Esophagus squamous epithelium (tissue), 5 donors: Measurements from ENCODE around the gene LIG1. TPM values are rescaled to one million over a fixed set of nuclear protein-coding genes. Genes with fewer than 3 reads are reported as not detected.

Experiments used
- DNase-seq: peaks from one replicate; lab custom pipeline; 2025; lab: John Stamatoyannopoulos, UW
- H3K27ac ChIP-seq, 4 donors: fragments of 200-600 bp; sonication (generic); one replicate each; pipeline ENCODE4 v1.5.1; 2016 to 2019; ENCODE audit warnings: mild to moderate bottlenecking in 1 of 4
- H3K27me3 ChIP-seq, 4 donors: fragments of 200-600 bp; sonication (generic); 1 replicate in 3 of 4; 2 replicates in 1 of 4; pipeline versions ENCODE4 v1.5.1 to v1.6.0; 2017 to 2021; ENCODE audit warnings: antibody characterized with exemption in 1 of 4
- H3K36me3 ChIP-seq, 3 donors: fragments of 200-600 bp; sonication (generic); one replicate each; pipeline ENCODE4 v1.5.1; 2016 to 2019
- H3K4me1 ChIP-seq, 3 donors: fragments of 200-600 bp; sonication (generic); one replicate each; pipeline ENCODE4 v1.5.1; 2017 to 2019
- H3K4me3 ChIP-seq, 4 donors: fragments of 200-600 bp; sonication (generic); 1 replicate in 3 of 4; 2 replicates in 1 of 4; pipeline ENCODE4 v1.5.1; 2016 to 2019; ENCODE audit warnings: mild to moderate bottlenecking in 2 of 4, moderate library complexity in 1 of 4
- H3K9me3 ChIP-seq, 3 donors: fragments of 200-600 bp; sonication (generic); one replicate each; pipeline ENCODE4 v1.5.1; 2016 to 2019
- POLR2A ChIP-seq, 4 donors: fragments of 450-650 bp; IDR thresholded peaks; one replicate each; pipeline ENCODE4 v1.6.1; 2017; ENCODE audit warnings: antibody characterized with exemption in 4 of 4, mild to moderate bottlenecking in 4 of 4, moderate library complexity in 3 of 4
- WGBS, 2 donors: methylation state at CpG; one replicate each; pipeline ENCODE4 v1.1.5; 2018; 5-methylcytosine and 5-hydroxymethylcytosine counted together
- intact Hi-C: fragments of 100-400 bp; cut with DNase I; formaldehyde crosslinking; loops from one replicate; pipeline ENCODE4 v1.15.0; 2022
- total RNA-seq, 4 donors: library from RNA; depleted of rRNA; stranded (reverse); fragments of >200 nt; gene quantifications; one replicate each; pipeline ENCODE4 v1.1.0, GENCODE V29; 2016
- TF ChIP-seq, protein P1 (sequence below), 6 experiments: fragments of 450-650 bp in 4 of 6; fragments of 200-600 bp in 2 of 6; sonication (generic) in 2 of 6; IDR thresholded peaks; one replicate each; pipeline ENCODE4 v1.5.1; 2016 to 2019; ENCODE audit warnings: antibody characterized with exemption in 6 of 6, mild to moderate bottlenecking in 4 of 6, moderate library complexity in 4 of 6
- donor health status: DM: yes; HTN: yes; CAD: no.

LIG1 gene
- total RNA-seq, 4 donors from 2014 or later, result 25.7 to 44.3 (median 31.1) TPM

- Histone ChIP-seq H3K9me3 (no peaks in the 10 kb centered on the region), H3K4me1 (peaks cover 0 to 36% (median 23%) of the 10 kb centered on the region in 3 donors), H3K27me3 (no peaks in the 10 kb centered on the region), H3K27ac (peak within 1 kb of the TSS; percentile 80 to 95 (median 90)), H3K4me3 (peak within 1 kb of the TSS; percentile 25 to 70 (median 50)), H3K36me3 (peaks cover 0 to 7% (median 0%) of the 10 kb centered on the region in 3 donors)
- peak in 2 of 4 donors; percentile 28 to 46 for TF ChIP-seq POLR2A (IDR thresholded peaks at IDR 0.05)
- TF ChIP-seq, protein P1, sequence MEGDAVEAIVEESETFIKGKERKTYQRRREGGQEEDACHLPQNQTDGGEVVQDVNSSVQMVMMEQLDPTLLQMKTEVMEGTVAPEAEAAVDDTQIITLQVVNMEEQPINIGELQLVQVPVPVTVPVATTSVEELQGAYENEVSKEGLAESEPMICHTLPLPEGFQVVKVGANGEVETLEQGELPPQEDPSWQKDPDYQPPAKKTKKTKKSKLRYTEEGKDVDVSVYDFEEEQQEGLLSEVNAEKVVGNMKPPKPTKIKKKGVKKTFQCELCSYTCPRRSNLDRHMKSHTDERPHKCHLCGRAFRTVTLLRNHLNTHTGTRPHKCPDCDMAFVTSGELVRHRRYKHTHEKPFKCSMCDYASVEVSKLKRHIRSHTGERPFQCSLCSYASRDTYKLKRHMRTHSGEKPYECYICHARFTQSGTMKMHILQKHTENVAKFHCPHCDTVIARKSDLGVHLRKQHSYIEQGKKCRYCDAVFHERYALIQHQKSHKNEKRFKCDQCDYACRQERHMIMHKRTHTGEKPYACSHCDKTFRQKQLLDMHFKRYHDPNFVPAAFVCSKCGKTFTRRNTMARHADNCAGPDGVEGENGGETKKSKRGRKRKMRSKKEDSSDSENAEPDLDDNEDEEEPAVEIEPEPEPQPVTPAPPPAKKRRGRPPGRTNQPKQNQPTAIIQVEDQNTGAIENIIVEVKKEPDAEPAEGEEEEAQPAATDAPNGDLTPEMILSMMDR (IDR thresholded peaks at IDR 0.05), result no peak
- WGBS, 2 donors, result 0 to 1% methylated on average over 18 to 21 of the region's 27 CpGs
- DNase-seq, result peak; percentile 16
- intact Hi-C loops, result no loop called here
These were observed 59.7 kb downstream of the LIG1 start, which contains the start of gene PLA2G4C for GRCh38 chr19:48110350-48110966. Gene PLA2G4C, minus strand, starts transcription at chr19:48110817. Its CDS starts 4,288 bp downstream, at chr19:48106529.

DNA sequence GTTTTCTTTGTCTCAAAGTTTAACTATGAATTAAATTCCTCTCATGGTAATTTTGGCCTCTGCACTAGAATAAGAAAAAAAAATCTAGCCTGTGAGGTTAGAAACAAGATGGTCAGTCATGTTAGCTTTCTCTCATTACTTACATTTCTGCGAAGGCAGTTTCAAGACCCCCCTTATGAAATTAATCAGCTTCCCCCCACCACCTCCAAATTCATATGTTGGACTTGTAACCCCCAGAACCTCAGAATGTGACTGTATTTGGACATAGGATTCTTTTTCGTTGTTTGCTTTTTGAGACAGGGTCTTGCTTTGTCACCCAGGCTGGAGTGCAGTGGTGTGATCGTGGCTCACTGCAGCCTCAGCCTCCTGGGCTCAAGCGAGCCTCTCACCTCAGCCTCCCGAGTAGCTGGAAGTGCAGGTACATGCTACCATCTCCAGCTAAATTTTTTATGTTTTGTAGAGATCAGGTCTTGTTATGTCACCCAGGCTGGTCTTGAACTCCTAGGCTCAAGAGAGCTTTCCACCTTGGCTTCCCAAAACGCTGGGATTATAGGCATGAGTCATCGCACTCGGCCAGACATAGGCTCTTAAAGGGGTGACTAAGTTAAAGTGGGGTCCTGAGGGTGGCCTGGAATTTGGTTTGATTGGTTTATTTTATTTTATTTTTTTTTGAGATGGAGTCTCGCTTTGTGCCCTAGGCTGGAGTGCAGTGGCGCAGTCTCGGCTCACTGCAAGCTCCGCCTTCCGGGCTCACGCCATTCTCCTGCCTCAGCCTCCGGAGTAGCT lies 61.0 kb downstream of the LIG1 start:
- Histone ChIP-seq H3K27me3 (no peaks in the 10 kb centered on the region), H3K9me3 (no peaks in the 10 kb centered on the region), H3K4me3 (no peak overlapping the region), H3K27ac (no peak overlapping the region), H3K4me1 (peaks cover 0 to 36% (median 23%) of the 10 kb centered on the region in 3 donors), H3K36me3 (no peaks in the 10 kb centered on the region)
- TF ChIP-seq, protein P1 (IDR thresholded peaks at IDR 0.05), result no peak
- no peak for TF ChIP-seq POLR2A (IDR thresholded peaks at IDR 0.05)
- 77 to 87% methylated on average over 12 to 15 of the region's 15 CpGs for WGBS, 2 donors
- DNase-seq, result no peak
- intact Hi-C loops, result loop anchor here (5.0 to 10.0 kb wide), 2 partner anchors 38 to 156 kb away; no protein-coding TSS in a partner anchor

DNA sequence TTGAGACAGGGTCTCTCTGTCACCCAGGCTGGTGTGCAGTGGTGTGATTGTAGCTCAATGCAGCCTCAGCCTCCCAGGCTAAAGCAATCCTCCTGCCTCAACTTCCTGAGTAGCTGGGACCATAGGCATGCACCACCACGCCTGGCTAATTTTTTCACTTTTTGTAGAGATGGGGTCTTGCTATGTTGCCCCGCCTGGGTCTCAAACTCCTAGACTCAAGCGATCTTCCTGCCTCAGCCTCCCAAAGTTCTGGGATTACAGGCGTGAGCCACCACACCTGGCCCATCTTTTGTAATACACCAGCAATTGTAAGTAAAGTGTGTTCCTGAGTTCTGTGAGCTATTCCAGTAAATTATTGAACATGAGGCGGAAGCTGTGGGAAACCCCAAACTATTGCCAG lies 66.2 kb downstream of the LIG1 start:
- Histone ChIP-seq H3K9me3 (no peaks in the 10 kb centered on the region), H3K27ac (no peak overlapping the region), H3K4me1 (peaks cover 0 to 14% (median 9%) of the 10 kb centered on the region in 3 donors), H3K4me3 (no peak overlapping the region), H3K27me3 (no peaks in the 10 kb centered on the region), H3K36me3 (peaks cover 0 to 6% (median 0%) of the 10 kb centered on the region in 3 donors)
- whole genome bisulfite sequencing, 2 donors, result 89 to 100% methylated on average over 5 of the region's 5 CpGs
- TF ChIP-seq POLR2A (IDR thresholded peaks at IDR 0.05), result no peak
- TF ChIP-seq, protein P1 (IDR thresholded peaks at IDR 0.05), result no peak
- intact Hi-C loops, result loop anchor here (10.0 kb wide), 1 partner anchor 161 kb away; no protein-coding TSS in a partner anchor
- DNase-seq, result no peak

DNA sequence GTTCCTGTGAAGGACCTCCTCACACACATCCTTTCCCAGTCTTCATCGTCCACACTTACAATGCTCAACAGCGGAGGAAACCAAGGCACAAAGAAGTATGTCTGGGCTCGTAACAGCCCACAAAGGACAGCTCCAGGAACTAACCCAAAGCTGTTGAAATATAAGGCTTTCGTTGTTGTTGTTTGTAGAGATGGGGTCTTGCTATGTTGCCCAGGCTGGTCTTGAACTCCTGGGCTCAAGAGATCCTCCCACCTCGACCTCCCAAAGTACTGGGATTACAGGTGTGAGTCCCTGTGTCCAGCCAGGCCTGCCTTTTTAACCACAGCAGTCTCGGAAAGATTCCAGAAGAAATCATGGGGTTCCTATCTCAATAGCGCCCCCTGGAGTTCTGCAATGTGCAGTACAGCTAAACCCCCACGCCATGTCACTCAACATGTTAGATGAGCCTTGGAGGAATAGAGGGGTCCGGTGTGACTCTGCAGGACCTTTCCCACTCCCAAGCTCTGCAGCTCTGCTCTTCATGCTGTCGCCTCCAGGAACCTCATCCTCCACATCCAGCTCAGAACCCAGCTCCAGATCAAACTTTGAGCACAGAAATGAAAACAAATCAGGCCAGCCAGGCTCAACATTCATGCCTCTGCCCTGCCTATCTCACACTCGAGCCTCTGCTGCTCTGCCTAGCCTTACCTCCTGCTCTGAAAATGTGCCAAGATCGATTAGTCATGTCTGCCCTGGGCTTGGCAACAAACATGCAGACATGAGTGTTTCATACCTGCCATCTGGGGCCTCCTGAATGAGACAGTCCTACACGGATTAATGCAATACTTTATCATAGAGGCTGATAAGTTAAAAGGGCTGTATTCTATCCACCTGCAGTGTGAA lies 67.0 kb downstream of the LIG1 start:
- Histone ChIP-seq H3K9me3 (no peaks in the 10 kb centered on the region), H3K4me3 (no peak overlapping the region), H3K27me3 (no peaks in the 10 kb centered on the region), H3K27ac (no peak overlapping the region), H3K36me3 (peaks cover 0 to 6% (median 0%) of the 10 kb centered on the region in 3 donors), H3K4me1 (peaks cover 0 to 12% (median 9%) of the 10 kb centered on the region in 3 donors)
- no peak for DNase-seq
- WGBS, 2 donors, result 54 to 60% methylated on average over 8 to 10 of the region's 13 CpGs
- intact Hi-C loops, result loop anchor here (10.0 kb wide), 1 partner anchor 162 kb away; no protein-coding TSS in a partner anchor
- TF ChIP-seq, protein P1 (IDR thresholded peaks at IDR 0.05), result peak; percentile 25 to 68 (median 54)
- TF ChIP-seq POLR2A (IDR thresholded peaks at IDR 0.05), result no peak
